ENCODE data around the gene CRB1.

CRB1 gene

GRCh38 chr1:197224160-197224559, 43.9 kb upstream of the CRB1 start:
- H3K14ac ChIP-seq (ENCODE audit: low read length), result no peak overlapping the region
- no peak overlapping the region for H3K4ac ChIP-seq (ENCODE audit: low read depth, low read length)
- H2AFZ ChIP-seq (ENCODE audit: insufficient read depth, low read length, poor library complexity), result no peak overlapping the region
- H2BK120ac ChIP-seq (ENCODE audit: insufficient read depth, low read length, poor library complexity), result no peak overlapping the region
- H4K12ac ChIP-seq (ENCODE audit: low read depth, low read length), result no peak overlapping the region
- H3K79me2 ChIP-seq (ENCODE audit: control insufficient read depth, insufficient read depth, low read length, poor library complexity), result no peaks in the 10 kb centered on the region
- H3K4me2 ChIP-seq (ENCODE audit: low read length), result no peak overlapping the region
- peak in 1 of 2 donors; percentile 58 for DNase-seq
- H2BK12ac ChIP-seq (ENCODE audit: low read length), result no peak overlapping the region
- H3K27ac ChIP-seq (ENCODE audit: low read depth, low read length), result no peak overlapping the region
- peaks cover 0 to 6% of the 10 kb centered on the region in 2 experiments for H3K4me1 ChIP-seq (ENCODE audit: control insufficient read depth in 1 of 2, insufficient read depth in 2 of 2, low read length in 2 of 2)
- H3K18ac ChIP-seq (ENCODE audit: low read length), result no peak overlapping the region
- H3K9me3 ChIP-seq (ENCODE audit: insufficient read depth, low read depth, low read length), result no peaks in the 10 kb centered on the region
- no peak overlapping the region for H4K91ac ChIP-seq (ENCODE audit: low read depth, low read length)
- H3K27me3 ChIP-seq (ENCODE audit: insufficient read depth, low read length), result no peaks in the 10 kb centered on the region
- no peak overlapping the region for H4K8ac ChIP-seq (ENCODE audit: low read depth, low read length)
- no peaks in the 10 kb centered on the region for H3K36me3 ChIP-seq (ENCODE audit: control insufficient read depth in 1 of 2, insufficient read depth in 2 of 2, low read length in 2 of 2)
- H3K9ac ChIP-seq (ENCODE audit: low read length), result no peak overlapping the region
- peaks cover 2% of the 10 kb centered on the region for H3K79me1 ChIP-seq (ENCODE audit: low read length)
- H2AK5ac ChIP-seq (ENCODE audit: low read length), result no peak overlapping the region
- H2BK5ac ChIP-seq (ENCODE audit: low read depth, low read length, poor library complexity), result no peak overlapping the region
- WGBS (ENCODE audit: extremely low coverage, insufficient coverage, insufficient read length), result no CpG with 5 or more reads among the region's 1 CpG
- no peak overlapping the region for H3K23ac ChIP-seq (ENCODE audit: low read length)
- H3K4me3 ChIP-seq (ENCODE audit: low read depth, low read length), result no peak overlapping the region

DNA sequence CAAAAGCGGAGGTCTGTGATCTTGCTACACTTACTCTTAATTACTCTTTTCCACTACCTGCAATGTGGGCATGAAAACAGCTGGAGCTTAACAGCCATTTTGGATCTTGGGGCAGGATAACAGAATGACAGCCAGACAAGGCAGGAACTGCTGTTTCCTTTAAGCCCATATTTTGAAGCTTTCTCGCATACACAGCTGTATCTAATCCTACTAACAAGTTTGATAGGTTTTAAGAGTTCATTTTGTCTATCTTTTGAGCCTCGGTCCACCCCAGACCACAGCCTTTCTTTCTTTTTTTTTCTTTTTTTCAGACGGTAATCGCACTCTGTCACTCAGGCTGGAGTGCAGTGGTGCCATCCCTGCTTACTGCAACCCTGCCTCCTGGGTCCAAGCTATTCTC, 42.4 kb upstream of the CRB1 start:
- Histone ChIP-seq H3K23ac (ENCODE audit: low read length) (no peak overlapping the region), H3K36me3 (ENCODE audit: control insufficient read depth in 1 of 2, insufficient read depth in 2 of 2, low read length in 2 of 2) (no peaks in the 10 kb centered on the region), H2AK5ac (ENCODE audit: low read length) (no peak overlapping the region), H3K4me2 (ENCODE audit: low read length) (no peak overlapping the region), H3K14ac (ENCODE audit: low read length) (no peak overlapping the region), H3K4ac (ENCODE audit: low read depth, low read length) (no peak overlapping the region), H2BK120ac (ENCODE audit: insufficient read depth, low read length, poor library complexity) (no peak overlapping the region), H3K27me3 (ENCODE audit: insufficient read depth, low read length) (no peaks in the 10 kb centered on the region), H3K9me3 (ENCODE audit: insufficient read depth, low read depth, low read length) (no peaks in the 10 kb centered on the region), H3K4me3 (ENCODE audit: low read depth, low read length) (no peak overlapping the region), H3K18ac (ENCODE audit: low read length) (no peak overlapping the region), H3K9ac (ENCODE audit: low read length) (no peak overlapping the region), H2BK5ac (ENCODE audit: low read depth, low read length, poor library complexity) (no peak overlapping the region), H3K4me1 (ENCODE audit: control insufficient read depth in 1 of 2, insufficient read depth in 2 of 2, low read length in 2 of 2) (peaks cover 0 to 6% of the 10 kb centered on the region in 2 experiments), H3K79me2 (ENCODE audit: control insufficient read depth, insufficient read depth, low read length, poor library complexity) (no peaks in the 10 kb centered on the region), H4K12ac (ENCODE audit: low read depth, low read length) (no peak overlapping the region), H3K79me1 (ENCODE audit: low read length) (peaks cover 2% of the 10 kb centered on the region), H2BK12ac (ENCODE audit: low read length) (no peak overlapping the region), H2AFZ (ENCODE audit: insufficient read depth, low read length, poor library complexity) (no peak overlapping the region), H4K8ac (ENCODE audit: low read depth, low read length) (no peak overlapping the region), H3K27ac (ENCODE audit: low read depth, low read length) (no peak overlapping the region), H4K91ac (ENCODE audit: low read depth, low read length) (no peak overlapping the region)
- no peak for DNase-seq
- WGBS (ENCODE audit: extremely low coverage, insufficient coverage, insufficient read length), result no CpG with 5 or more reads among the region's 5 CpGs

GRCh38 chr1:197234581-197234980, 33.5 kb upstream of the CRB1 start:
- no peak overlapping the region for H3K9ac ChIP-seq (ENCODE audit: low read length)
- no peaks in the 10 kb centered on the region for H3K79me2 ChIP-seq (ENCODE audit: control insufficient read depth, insufficient read depth, low read length, poor library complexity)
- no peak overlapping the region for H4K91ac ChIP-seq (ENCODE audit: low read depth, low read length)
- no peak overlapping the region for H2BK5ac ChIP-seq (ENCODE audit: low read depth, low read length, poor library complexity)
- H3K27ac ChIP-seq (ENCODE audit: low read depth, low read length), result no peak overlapping the region
- no peak overlapping the region for H2AFZ ChIP-seq (ENCODE audit: insufficient read depth, low read length, poor library complexity)
- no peak overlapping the region for H2BK12ac ChIP-seq (ENCODE audit: low read length)
- H4K12ac ChIP-seq (ENCODE audit: low read depth, low read length), result no peak overlapping the region
- no peak overlapping the region for H3K4me2 ChIP-seq (ENCODE audit: low read length)
- H3K79me1 ChIP-seq (ENCODE audit: low read length), result no peaks in the 10 kb centered on the region
- H3K27me3 ChIP-seq (ENCODE audit: insufficient read depth, low read length), result no peaks in the 10 kb centered on the region
- H3K4me1 ChIP-seq (ENCODE audit: control insufficient read depth in 1 of 2, insufficient read depth in 2 of 2, low read length in 2 of 2), result no peaks in the 10 kb centered on the region
- H3K36me3 ChIP-seq (ENCODE audit: control insufficient read depth in 1 of 2, insufficient read depth in 2 of 2, low read length in 2 of 2), result no peaks in the 10 kb centered on the region
- H3K4me3 ChIP-seq (ENCODE audit: low read depth, low read length), result no peak overlapping the region
- H3K18ac ChIP-seq (ENCODE audit: low read length), result no peak overlapping the region
- no peak overlapping the region for H3K4ac ChIP-seq (ENCODE audit: low read depth, low read length)
- DNase-seq, result no peak
- H2AK5ac ChIP-seq (ENCODE audit: low read length), result no peak overlapping the region
- H2BK120ac ChIP-seq (ENCODE audit: insufficient read depth, low read length, poor library complexity), result no peak overlapping the region
- no CpG with 5 or more reads among the region's 1 CpG for WGBS (ENCODE audit: extremely low coverage, insufficient coverage, insufficient read length)
- no peak overlapping the region for H3K23ac ChIP-seq (ENCODE audit: low read length)
- H3K9me3 ChIP-seq (ENCODE audit: insufficient read depth, low read depth, low read length), result no peaks in the 10 kb centered on the region
- H3K14ac ChIP-seq (ENCODE audit: low read length), result no peak overlapping the region
- H4K8ac ChIP-seq (ENCODE audit: low read depth, low read length), result no peak overlapping the region

- Histone ChIP-seq H2BK120ac (ENCODE audit: insufficient read depth, low read length, poor library complexity) (no peak overlapping the region), H3K14ac (ENCODE audit: low read length) (no peak overlapping the region), H4K12ac (ENCODE audit: low read depth, low read length) (no peak overlapping the region), H3K4me3 (ENCODE audit: low read depth, low read length) (no peak overlapping the region), H4K8ac (ENCODE audit: low read depth, low read length) (no peak overlapping the region), H3K4me1 (ENCODE audit: control insufficient read depth in 1 of 2, insufficient read depth in 2 of 2, low read length in 2 of 2) (no peaks in the 10 kb centered on the region), H3K18ac (ENCODE audit: low read length) (no peak overlapping the region), H3K27me3 (ENCODE audit: insufficient read depth, low read length) (no peaks in the 10 kb centered on the region), H3K9me3 (ENCODE audit: insufficient read depth, low read depth, low read length) (no peaks in the 10 kb centered on the region), H3K23ac (ENCODE audit: low read length) (no peak overlapping the region), H3K79me1 (ENCODE audit: low read length) (no peaks in the 10 kb centered on the region), H2BK12ac (ENCODE audit: low read length) (no peak overlapping the region), H3K4ac (ENCODE audit: low read depth, low read length) (no peak overlapping the region), H4K91ac (ENCODE audit: low read depth, low read length) (no peak overlapping the region), H2AFZ (ENCODE audit: insufficient read depth, low read length, poor library complexity) (no peak overlapping the region), H2BK5ac (ENCODE audit: low read depth, low read length, poor library complexity) (no peak overlapping the region), H3K36me3 (ENCODE audit: control insufficient read depth in 1 of 2, insufficient read depth in 2 of 2, low read length in 2 of 2) (no peaks in the 10 kb centered on the region), H3K79me2 (ENCODE audit: control insufficient read depth, insufficient read depth, low read length, poor library complexity) (no peaks in the 10 kb centered on the region), H3K4me2 (ENCODE audit: low read length) (no peak overlapping the region), H2AK5ac (ENCODE audit: low read length) (no peak overlapping the region), H3K9ac (ENCODE audit: low read length) (no peak overlapping the region), H3K27ac (ENCODE audit: low read depth, low read length) (no peak overlapping the region)
- WGBS (ENCODE audit: extremely low coverage, insufficient coverage, insufficient read length), result no CpG with 5 or more reads among the region's 2 CpGs
- no peak for DNase-seq
Measured at GRCh38 chr1:197235355-197235754, 32.7 kb upstream of the CRB1 start.
